ENCODE data around the gene SH3RF3. TPM values are rescaled to one million over a fixed set of nuclear protein-coding genes. Genes with fewer than 3 reads are reported as not detected.

The SH3RF3 gene
- total RNA-seq, 1 donor from 2014 or later: 1.3 TPM

- DNase-seq (ENCODE audit: low spot score, unreplicated experiment): no peak
- Mint-ChIP-seq H3K9me3 (ENCODE audit: low read depth) (no peaks in the 10 kb centered on the region), H3K4me3 (ENCODE audit: low read depth) (no peak overlapping the region), H3K4me1 (ENCODE audit: low read depth) (no peaks in the 10 kb centered on the region), H3K27me3 (peaks cover 2% of the 10 kb centered on the region), H3K36me3 (ENCODE audit: insufficient read depth) (no peaks in the 10 kb centered on the region), H3K27ac (no peak overlapping the region)
- TF ChIP-seq, protein P1, sequence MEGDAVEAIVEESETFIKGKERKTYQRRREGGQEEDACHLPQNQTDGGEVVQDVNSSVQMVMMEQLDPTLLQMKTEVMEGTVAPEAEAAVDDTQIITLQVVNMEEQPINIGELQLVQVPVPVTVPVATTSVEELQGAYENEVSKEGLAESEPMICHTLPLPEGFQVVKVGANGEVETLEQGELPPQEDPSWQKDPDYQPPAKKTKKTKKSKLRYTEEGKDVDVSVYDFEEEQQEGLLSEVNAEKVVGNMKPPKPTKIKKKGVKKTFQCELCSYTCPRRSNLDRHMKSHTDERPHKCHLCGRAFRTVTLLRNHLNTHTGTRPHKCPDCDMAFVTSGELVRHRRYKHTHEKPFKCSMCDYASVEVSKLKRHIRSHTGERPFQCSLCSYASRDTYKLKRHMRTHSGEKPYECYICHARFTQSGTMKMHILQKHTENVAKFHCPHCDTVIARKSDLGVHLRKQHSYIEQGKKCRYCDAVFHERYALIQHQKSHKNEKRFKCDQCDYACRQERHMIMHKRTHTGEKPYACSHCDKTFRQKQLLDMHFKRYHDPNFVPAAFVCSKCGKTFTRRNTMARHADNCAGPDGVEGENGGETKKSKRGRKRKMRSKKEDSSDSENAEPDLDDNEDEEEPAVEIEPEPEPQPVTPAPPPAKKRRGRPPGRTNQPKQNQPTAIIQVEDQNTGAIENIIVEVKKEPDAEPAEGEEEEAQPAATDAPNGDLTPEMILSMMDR (IDR thresholded peaks at IDR 0.05; ENCODE audit: unreplicated experiment): no peak
Observed at GRCh38 chr2:109297566-109298490, 168.8 kb downstream of the SH3RF3 start.

DNA sequence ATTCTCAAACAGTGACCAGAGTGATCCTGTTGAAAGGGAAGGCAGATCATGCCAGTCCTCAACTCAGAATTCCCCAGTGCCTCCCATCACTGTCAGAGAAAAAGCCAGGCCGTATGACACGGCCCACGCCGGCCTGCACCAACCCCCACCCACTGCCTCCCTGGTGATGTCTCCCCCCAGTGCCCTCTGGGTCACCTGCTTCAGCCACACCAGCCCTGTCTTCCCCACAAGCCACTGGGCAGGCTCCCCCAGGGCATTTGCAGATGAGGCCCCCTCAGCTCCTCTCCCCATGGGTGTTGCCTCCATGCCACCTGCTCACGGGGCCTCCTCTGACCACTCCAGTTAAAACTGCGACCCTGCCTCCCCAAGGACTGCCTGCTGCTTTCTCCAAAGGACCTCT, 169.8 kb downstream of the SH3RF3 start:
- H3K4me1 Mint-ChIP-seq (ENCODE audit: low read depth): no peaks in the 10 kb centered on the region
- no peaks in the 10 kb centered on the region for H3K9me3 Mint-ChIP-seq (ENCODE audit: low read depth)
- TF ChIP-seq, protein P1 (IDR thresholded peaks at IDR 0.05; ENCODE audit: unreplicated experiment): no peak
- no peak overlapping the region for H3K27ac Mint-ChIP-seq
- no peak overlapping the region for H3K4me3 Mint-ChIP-seq (ENCODE audit: low read depth)
- no peaks in the 10 kb centered on the region for H3K36me3 Mint-ChIP-seq (ENCODE audit: insufficient read depth)
- H3K27me3 Mint-ChIP-seq: peaks cover 3% of the 10 kb centered on the region
- DNase-seq (ENCODE audit: low spot score, unreplicated experiment): no peak

- Mint-ChIP-seq H3K4me1 (ENCODE audit: low read depth) (no peaks in the 10 kb centered on the region), H3K4me3 (ENCODE audit: low read depth) (no peak overlapping the region), H3K9me3 (ENCODE audit: low read depth) (no peaks in the 10 kb centered on the region), H3K27me3 (peaks cover 8% of the 10 kb centered on the region), H3K27ac (no peak overlapping the region), H3K36me3 (ENCODE audit: insufficient read depth) (no peaks in the 10 kb centered on the region)
- no peak for DNase-seq (ENCODE audit: low spot score, unreplicated experiment)
- TF ChIP-seq, protein P1 (IDR thresholded peaks at IDR 0.05; ENCODE audit: unreplicated experiment): no peak
Observed at GRCh38 chr2:109299536-109299935, 170.5 kb downstream of the SH3RF3 start.

DNA sequence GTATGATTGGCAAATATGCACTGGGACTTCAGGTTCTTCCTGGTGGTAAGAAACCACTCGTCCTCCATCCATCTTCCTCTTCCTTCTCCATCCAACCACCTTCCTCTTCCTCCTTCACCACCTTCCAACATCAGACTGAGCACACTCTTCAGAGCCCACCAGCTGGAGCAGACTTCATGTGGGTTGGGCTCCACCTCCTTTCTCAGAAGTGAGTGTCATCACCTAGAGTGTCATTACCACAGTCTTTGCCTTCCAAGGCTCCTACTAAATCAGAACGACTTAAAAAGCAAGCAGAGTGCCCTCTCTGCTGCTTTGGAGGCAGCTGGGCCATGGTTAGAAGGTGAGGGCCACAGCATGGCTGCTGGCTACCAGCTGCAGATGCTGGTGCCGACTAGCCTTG, 171.6 kb downstream of the SH3RF3 start:
- no peak overlapping the region for H3K27ac Mint-ChIP-seq
- no peak for DNase-seq (ENCODE audit: low spot score, unreplicated experiment)
- no peak overlapping the region for H3K4me3 Mint-ChIP-seq (ENCODE audit: low read depth)
- H3K36me3 Mint-ChIP-seq (ENCODE audit: insufficient read depth): no peaks in the 10 kb centered on the region
- no peaks in the 10 kb centered on the region for H3K9me3 Mint-ChIP-seq (ENCODE audit: low read depth)
- no peaks in the 10 kb centered on the region for H3K4me1 Mint-ChIP-seq (ENCODE audit: low read depth)
- TF ChIP-seq, protein P1 (IDR thresholded peaks at IDR 0.05; ENCODE audit: unreplicated experiment): no peak
- H3K27me3 Mint-ChIP-seq: peaks cover 17% of the 10 kb centered on the region

DNA sequence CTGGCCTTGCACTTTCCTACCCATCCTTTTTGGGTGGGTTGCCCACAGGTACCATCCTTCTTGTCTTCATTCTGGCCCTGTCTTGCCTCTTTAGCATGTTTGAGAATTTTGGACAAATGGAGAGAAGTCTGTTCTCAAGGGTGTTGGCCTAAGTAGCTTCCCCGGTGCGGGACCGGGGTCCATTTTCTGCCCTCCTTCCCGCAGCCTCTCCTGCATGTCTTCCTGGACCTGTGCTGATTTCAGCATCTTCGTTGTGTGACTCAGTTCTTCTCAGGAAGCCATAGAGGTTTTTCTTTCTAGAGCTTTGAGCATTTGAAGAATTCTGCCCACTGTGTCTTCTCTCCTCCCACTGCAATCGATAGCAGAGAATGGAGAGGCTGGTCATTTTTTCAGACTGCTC, 172.7 kb downstream of the SH3RF3 start:
- H3K36me3 Mint-ChIP-seq (ENCODE audit: insufficient read depth): no peaks in the 10 kb centered on the region
- peaks cover 22% of the 10 kb centered on the region for H3K27me3 Mint-ChIP-seq
- TF ChIP-seq, protein P1 (IDR thresholded peaks at IDR 0.05; ENCODE audit: unreplicated experiment): no peak
- DNase-seq (ENCODE audit: low spot score, unreplicated experiment): no peak
- no peaks in the 10 kb centered on the region for H3K4me1 Mint-ChIP-seq (ENCODE audit: low read depth)
- no peak overlapping the region for H3K4me3 Mint-ChIP-seq (ENCODE audit: low read depth)
- H3K27ac Mint-ChIP-seq: no peak overlapping the region
- no peaks in the 10 kb centered on the region for H3K9me3 Mint-ChIP-seq (ENCODE audit: low read depth)
